Natural killer cell (primary cell): Measurements from ENCODE around the gene STXBP6. TPM values are rescaled to one million over a fixed set of nuclear protein-coding genes. Genes with fewer than 3 reads are reported as not detected.

ENCODE experiments used
- ATAC-seq, 3 donors: fragments of 150-1000 bp in 2 of 3; fragments of 200-7000 bp in 1 of 3; cut with Tn5 transposase; 1 replicate in 1 of 3; 2 replicates in 2 of 3; pipeline ENCODE4 v1.10.0; 2021; ENCODE audit warnings: mild to moderate bottlenecking in 2 of 3, moderate library complexity in 2 of 3
- DNase-seq, 2 donors: peaks; one replicate each; pipeline versions ENCODE4 v3.0.0 to v3.0.0-alpha.2; 2013 to 2021; ENCODE audit warnings: mixed read lengths in 1 of 2
- H3K27ac ChIP-seq: one replicate; pipeline ENCODE4 v1.5.1; 2013; ENCODE audit warnings: mild to moderate bottlenecking, low read length
- H3K27me3 ChIP-seq: one replicate; pipeline ENCODE4 v1.6.1; 2013; ENCODE audit warnings: low read length; ENCODE audit not compliant: control insufficient read depth, insufficient read depth
- H3K36me3 ChIP-seq: one replicate; pipeline ENCODE4 v1.6.1; 2013; ENCODE audit warnings: low read length; ENCODE audit not compliant: control insufficient read depth, insufficient read depth
- H3K4me1 ChIP-seq: one replicate; pipeline ENCODE4 v1.6.1; 2013; ENCODE audit warnings: low read length; ENCODE audit not compliant: control insufficient read depth, insufficient read depth
- H3K4me3 ChIP-seq: one replicate; pipeline ENCODE4 v1.5.1; 2013; ENCODE audit warnings: low read length
- H3K9me3 ChIP-seq: one replicate; pipeline ENCODE4 v1.6.1; 2013; ENCODE audit warnings: low read length; ENCODE audit not compliant: control insufficient read depth, insufficient read depth
- H3K27ac Mint-ChIP-seq, 2 donors: one replicate each; pipeline ENCODE4 v1.8.0; 2022; ENCODE audit warnings: mild to moderate bottlenecking in 2 of 2, mixed read lengths in 2 of 2, moderate library complexity in 1 of 2
- H3K27me3 Mint-ChIP-seq, 2 donors: one replicate each; pipeline ENCODE4 v1.8.0; 2022; ENCODE audit warnings: low read depth in 2 of 2, mixed read lengths in 2 of 2
- H3K36me3 Mint-ChIP-seq: one replicate; pipeline ENCODE4 v1.8.0; 2022; ENCODE audit warnings: mixed read lengths
- H3K4me1 Mint-ChIP-seq, 2 donors: one replicate each; pipeline ENCODE4 v1.8.0; 2022; ENCODE audit warnings: mixed read lengths in 2 of 2
- H3K4me3 Mint-ChIP-seq: one replicate; pipeline ENCODE4 v1.8.0; 2022; ENCODE audit warnings: mild to moderate bottlenecking, moderate library complexity, mixed read lengths
- H3K9me3 Mint-ChIP-seq, 2 donors: one replicate each; pipeline ENCODE4 v1.8.0; 2022; ENCODE audit warnings: mixed read lengths in 2 of 2
- CTCF ChIP-seq: fragments of 200-600 bp; IDR thresholded peaks from one replicate; pipeline ENCODE4 v1.8.0; 2022; ENCODE audit warnings: antibody characterized with exemption
- WGBS: methylation state at CpG from one replicate; pipeline ENCODE4 v1.1.7; 2013; ENCODE audit warnings: missing lambda C conversion rate; ENCODE audit not compliant: insufficient coverage; 5-methylcytosine and 5-hydroxymethylcytosine counted together
- intact Hi-C: fragments of 100-400 bp; cut with micrococcal nuclease; formaldehyde crosslinking; loops from one replicate; pipeline ENCODE4 v1.14.2; 2022
- total RNA-seq, 4 donors: library from RNA; stranded (reverse); fragments of 120-200 nt in 1 of 4; gene quantifications; one replicate each; pipeline versions ENCODE4 v1.2.3 to v1.2.4, GENCODE V29; 2013 to 2022

The STXBP6 gene
- total RNA-seq, 3 donors from 2014 or later (not counting 1 experiment from before 2014, with no cell fraction given) = 0.20 TPM; not detected in 2

- Histone ChIP-seq H3K27ac (no peak overlapping the region), H3K4me3 (no peak overlapping the region), H3K9me3 (no peaks in the 10 kb centered on the region), H3K27me3 (peaks cover 3% of the 10 kb centered on the region), H3K36me3 (no peaks in the 10 kb centered on the region), H3K4me1 (no peaks in the 10 kb centered on the region)
- intact Hi-C loops = no loop called here
- WGBS = no CpG with 5 or more reads among the region's 1 CpG
- no peak overlapping the region for H3K4me3 Mint-ChIP-seq
- H3K36me3 Mint-ChIP-seq = no peaks in the 10 kb centered on the region
- no peak for DNase-seq
- H3K27me3 Mint-ChIP-seq = peaks cover 15 to 51% of the 10 kb centered on the region in 2 donors
- no peak for ATAC-seq
- H3K9me3 Mint-ChIP-seq = no peaks in the 10 kb centered on the region
- TF ChIP-seq CTCF = no peak
- peaks cover 11 to 12% of the 10 kb centered on the region in 2 donors for H3K4me1 Mint-ChIP-seq
- no peak overlapping the region for H3K27ac Mint-ChIP-seq
Measured at GRCh38 chr14:24857277-24857676, 192.7 kb downstream of the STXBP6 start.

GRCh38 chr14:24853446-24853845 is 196.5 kb downstream of the STXBP6 start:
- Mint-ChIP-seq H3K27me3 (peaks cover 15 to 45% of the 10 kb centered on the region in 2 donors), H3K4me1 (no peaks in the 10 kb centered on the region), H3K9me3 (no peaks in the 10 kb centered on the region), H3K4me3 (no peak overlapping the region), H3K27ac (no peak overlapping the region), H3K36me3 (no peaks in the 10 kb centered on the region)
- Histone ChIP-seq H3K4me1 (no peaks in the 10 kb centered on the region), H3K4me3 (no peak overlapping the region), H3K9me3 (no peaks in the 10 kb centered on the region), H3K36me3 (no peaks in the 10 kb centered on the region), H3K27ac (no peak overlapping the region), H3K27me3 (peaks cover 3% of the 10 kb centered on the region)
- intact Hi-C loops = no loop called here
- 89% methylated on average over 1 of the region's 2 CpGs for WGBS
- no peak for ATAC-seq
- no peak for TF ChIP-seq CTCF
- DNase-seq = no peak

- WGBS = 89% methylated on average over 5 of the region's 6 CpGs
- intact Hi-C loops = no loop called here
Measured at GRCh38 chr14:24852312-24853060, 197.5 kb downstream of the STXBP6 start.

More at GRCh38 chr14:24852312-24853060, 197.5 kb downstream of the STXBP6 start:
- no peak overlapping the region for H3K4me3 ChIP-seq
- H3K4me1 Mint-ChIP-seq = no peaks in the 10 kb centered on the region
- H3K27ac ChIP-seq = no peak overlapping the region
- H3K27me3 ChIP-seq = peaks cover 5% of the 10 kb centered on the region
- no peak overlapping the region for H3K4me3 Mint-ChIP-seq
- H3K9me3 Mint-ChIP-seq = no peaks in the 10 kb centered on the region
- H3K36me3 Mint-ChIP-seq = no peaks in the 10 kb centered on the region
- H3K9me3 ChIP-seq = no peaks in the 10 kb centered on the region
- H3K27me3 Mint-ChIP-seq = peaks cover 15 to 49% of the 10 kb centered on the region in 2 donors
- H3K36me3 ChIP-seq = no peaks in the 10 kb centered on the region
- H3K4me1 ChIP-seq = no peaks in the 10 kb centered on the region
- no peak for ATAC-seq
- TF ChIP-seq CTCF = no peak
- H3K27ac Mint-ChIP-seq = no peak overlapping the region
- no peak for DNase-seq
